Skeletal muscle satellite cell (primary cell): ENCODE measurements around the gene MEGF9.

Experiments used
- H3K27me3 ChIP-seq: 2 replicates; pipeline ENCODE4 v1.7.0; 2013; ENCODE audit warnings: low read length; ENCODE audit not compliant: control insufficient read depth, insufficient read depth
- H3K36me3 ChIP-seq: 2 replicates; pipeline ENCODE4 v1.7.0; 2013; ENCODE audit warnings: mild to moderate bottlenecking, control low read depth, low read length; ENCODE audit not compliant: insufficient read depth
- H3K4me1 ChIP-seq: 2 replicates; pipeline ENCODE4 v1.7.0; 2013; ENCODE audit warnings: low read length; ENCODE audit not compliant: control insufficient read depth, insufficient read depth
- H3K4me2 ChIP-seq: 2 replicates; pipeline ENCODE4 v1.7.0; 2013; ENCODE audit warnings: mild to moderate bottlenecking, low read length
- H3K4me3 ChIP-seq: 2 replicates; pipeline ENCODE4 v1.7.0; 2013; ENCODE audit warnings: low read length
- H3K9ac ChIP-seq: 2 replicates; pipeline ENCODE4 v1.7.0; 2013; ENCODE audit warnings: mild to moderate bottlenecking, low read depth, low read length, moderate library complexity
- H3K9me3 ChIP-seq: replicated peaks from 2 replicates; pipeline ENCODE4 v1.7.0; 2013; ENCODE audit warnings: mild to moderate bottlenecking, control low read depth, low read length

The MEGF9 gene

DNA sequence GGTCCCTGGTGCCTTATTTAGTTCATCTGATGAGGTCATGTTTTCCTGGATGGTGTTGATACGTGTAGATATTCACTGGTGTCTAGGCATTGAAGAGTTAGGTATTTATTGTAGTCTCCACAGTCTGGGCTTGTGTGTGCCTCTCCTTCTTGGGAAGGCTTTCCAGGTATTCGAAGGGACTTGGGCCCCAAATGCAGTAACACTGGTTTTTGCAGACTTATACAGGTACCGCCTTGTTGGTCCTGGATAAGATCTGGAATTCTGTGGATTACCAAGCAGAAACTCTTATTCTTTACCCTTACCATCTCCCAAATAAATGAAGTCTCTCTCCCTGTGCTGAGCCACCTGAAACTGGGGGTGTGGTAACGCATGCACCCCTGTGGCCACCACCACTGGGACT, 34.1 kb downstream of the MEGF9 start:
- Histone ChIP-seq H3K4me2 (no peak overlapping the region), H3K4me1 (peaks cover 13% of the 10 kb centered on the region), H3K4me3 (no peak overlapping the region), H3K9ac (no peak overlapping the region), H3K27me3 (no peaks in the 10 kb centered on the region), H3K36me3 (no peaks in the 10 kb centered on the region), H3K9me3 (no peaks in the 10 kb centered on the region)

DNA sequence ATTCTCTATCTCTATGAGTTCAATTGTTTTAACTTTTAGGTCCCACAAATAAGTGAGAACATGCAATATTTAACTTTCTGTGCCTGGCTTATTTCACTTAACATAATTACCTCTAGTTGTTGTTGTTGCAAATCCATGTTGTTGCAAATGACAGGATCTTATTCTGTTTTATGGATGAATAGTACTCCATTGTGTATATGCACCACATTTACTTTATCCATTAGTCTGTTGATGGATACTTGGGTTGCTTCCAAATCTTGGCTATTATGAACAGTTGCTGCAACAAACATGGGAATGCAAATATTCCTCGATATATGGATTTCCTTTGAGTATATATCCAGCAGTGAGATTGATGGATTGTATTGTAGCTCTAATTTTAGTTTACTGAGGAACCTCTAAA, 36.3 kb downstream of the MEGF9 start:
- Histone ChIP-seq H3K4me3 (no peak overlapping the region), H3K27me3 (no peaks in the 10 kb centered on the region), H3K4me1 (no peaks in the 10 kb centered on the region), H3K9ac (no peak overlapping the region), H3K36me3 (no peaks in the 10 kb centered on the region), H3K4me2 (no peak overlapping the region), H3K9me3 (no peaks in the 10 kb centered on the region)

DNA sequence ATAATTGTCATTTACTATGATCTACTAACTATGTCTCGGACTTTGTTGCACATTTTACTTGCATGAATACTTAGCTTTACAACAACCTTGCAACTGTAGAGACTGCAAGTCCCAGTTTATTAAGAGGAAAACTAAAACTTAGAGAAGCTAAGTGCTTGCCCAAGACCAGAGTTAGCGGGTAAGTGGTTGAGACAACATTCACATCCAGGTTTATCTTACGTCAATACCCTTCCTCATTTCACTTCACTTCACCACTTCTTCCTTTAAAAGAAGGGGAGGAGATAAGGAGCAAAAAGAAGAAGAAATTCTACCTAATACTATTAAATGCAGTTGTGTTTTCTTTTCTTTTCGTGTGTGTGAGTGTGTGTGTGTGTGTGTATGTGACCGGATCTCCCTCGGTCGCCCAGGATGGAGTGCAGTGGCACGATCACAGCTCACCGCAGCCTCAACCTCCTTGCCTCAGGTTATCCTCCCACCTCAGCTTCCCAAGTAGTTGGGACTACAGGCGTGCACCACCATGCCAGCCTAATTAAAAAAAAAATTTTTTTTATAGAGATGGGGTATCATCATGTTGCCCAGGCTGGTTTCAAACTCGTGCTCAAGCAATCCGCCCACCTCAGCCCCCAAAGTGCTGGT, 37.4 kb downstream of the MEGF9 start:
- Histone ChIP-seq H3K9ac (no peak overlapping the region), H3K9me3 (no peaks in the 10 kb centered on the region), H3K36me3 (no peaks in the 10 kb centered on the region), H3K4me1 (no peaks in the 10 kb centered on the region), H3K4me3 (no peak overlapping the region), H3K27me3 (no peaks in the 10 kb centered on the region), H3K4me2 (no peak overlapping the region)

- no peak overlapping the region for H3K9ac ChIP-seq
- H3K9me3 ChIP-seq, result no peaks in the 10 kb centered on the region
- no peak overlapping the region for H3K4me2 ChIP-seq
- H3K36me3 ChIP-seq, result no peaks in the 10 kb centered on the region
- H3K4me3 ChIP-seq, result no peak overlapping the region
- H3K4me1 ChIP-seq, result no peaks in the 10 kb centered on the region
- no peaks in the 10 kb centered on the region for H3K27me3 ChIP-seq
Observed at GRCh38 chr9:120668399-120668798, 45.9 kb downstream of the MEGF9 start.

- no peak overlapping the region for H3K9ac ChIP-seq
- H3K4me2 ChIP-seq, result no peak overlapping the region
- H3K4me1 ChIP-seq, result no peaks in the 10 kb centered on the region
- H3K27me3 ChIP-seq, result no peaks in the 10 kb centered on the region
- H3K4me3 ChIP-seq, result no peak overlapping the region
- H3K9me3 ChIP-seq, result no peaks in the 10 kb centered on the region
- H3K36me3 ChIP-seq, result no peaks in the 10 kb centered on the region
Observed at GRCh38 chr9:120663950-120664349, 50.3 kb downstream of the MEGF9 start.

DNA sequence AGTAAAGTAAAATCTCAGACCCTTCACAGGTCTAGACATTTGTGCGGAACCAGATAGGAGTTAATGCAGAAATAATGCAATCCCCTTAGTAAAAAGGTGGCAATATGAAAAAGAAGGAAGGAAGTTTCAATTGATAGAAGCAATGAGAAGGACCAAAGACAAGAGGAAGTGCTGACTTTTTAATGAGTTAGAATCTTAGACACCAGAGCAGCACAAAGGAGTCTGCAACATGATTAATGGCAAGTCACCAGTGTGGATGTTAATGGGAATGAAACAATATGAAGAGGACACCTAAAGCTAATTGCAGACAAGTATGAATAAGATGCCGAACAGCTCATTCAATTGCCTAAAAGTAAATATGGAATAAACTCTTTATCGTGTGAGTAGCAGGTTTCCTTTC, 50.9 kb downstream of the MEGF9 start:
- Histone ChIP-seq H3K4me1 (no peaks in the 10 kb centered on the region), H3K36me3 (no peaks in the 10 kb centered on the region), H3K4me3 (no peak overlapping the region), H3K4me2 (no peak overlapping the region), H3K9ac (no peak overlapping the region), H3K9me3 (no peaks in the 10 kb centered on the region), H3K27me3 (no peaks in the 10 kb centered on the region)

- Histone ChIP-seq H3K9me3 (no peaks in the 10 kb centered on the region), H3K27me3 (no peaks in the 10 kb centered on the region), H3K36me3 (no peaks in the 10 kb centered on the region), H3K4me2 (no peak overlapping the region), H3K4me1 (no peaks in the 10 kb centered on the region), H3K9ac (no peak overlapping the region), H3K4me3 (no peak overlapping the region)
Observed at GRCh38 chr9:120662513-120662912, 51.8 kb downstream of the MEGF9 start.

- Histone ChIP-seq H3K36me3 (no peaks in the 10 kb centered on the region), H3K4me1 (no peaks in the 10 kb centered on the region), H3K4me2 (no peak overlapping the region), H3K4me3 (no peak overlapping the region), H3K27me3 (no peaks in the 10 kb centered on the region), H3K9ac (no peak overlapping the region), H3K9me3 (no peaks in the 10 kb centered on the region)
Observed at GRCh38 chr9:120659676-120660075, 54.6 kb downstream of the MEGF9 start.

GRCh38 chr9:120659209-120659608, 55.1 kb downstream of the MEGF9 start:
- no peak overlapping the region for H3K4me2 ChIP-seq
- H3K9me3 ChIP-seq, result no peaks in the 10 kb centered on the region
- no peak overlapping the region for H3K9ac ChIP-seq
- H3K4me1 ChIP-seq, result no peaks in the 10 kb centered on the region
- H3K4me3 ChIP-seq, result no peak overlapping the region
- H3K27me3 ChIP-seq, result no peaks in the 10 kb centered on the region
- H3K36me3 ChIP-seq, result no peaks in the 10 kb centered on the region

DNA sequence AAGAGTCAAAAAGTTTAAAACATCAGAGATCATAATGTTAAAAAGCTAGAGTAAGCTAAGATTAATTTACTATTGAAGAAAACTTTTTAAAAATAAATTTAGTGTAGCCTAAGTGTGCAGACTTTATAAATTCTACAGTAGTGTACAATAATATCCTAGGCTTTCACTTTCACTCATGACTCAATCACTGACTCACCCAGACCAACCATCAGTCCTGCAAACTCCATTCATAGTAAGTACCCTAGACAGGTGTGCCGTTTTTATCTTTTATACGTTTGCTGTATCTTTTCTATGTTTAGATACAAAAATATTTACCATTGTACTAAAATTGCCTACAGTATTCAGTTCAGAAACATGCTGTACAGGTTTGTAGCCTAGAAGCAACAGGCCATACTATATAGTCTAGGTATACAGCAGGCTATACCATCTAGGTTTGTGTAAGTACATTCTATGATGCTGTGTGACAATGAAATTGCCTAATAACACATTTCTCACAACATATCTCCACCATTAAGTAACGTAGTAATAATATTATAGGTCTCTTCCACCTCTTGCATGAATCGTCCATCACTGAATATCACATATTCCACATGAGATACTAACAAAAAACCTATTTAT, 59.2 kb downstream of the MEGF9 start:
- no peak overlapping the region for H3K9ac ChIP-seq
- H3K4me3 ChIP-seq, result no peak overlapping the region
- no peaks in the 10 kb centered on the region for H3K9me3 ChIP-seq
- H3K4me1 ChIP-seq, result peaks cover 5% of the 10 kb centered on the region
- H3K27me3 ChIP-seq, result no peaks in the 10 kb centered on the region
- no peak overlapping the region for H3K4me2 ChIP-seq
- H3K36me3 ChIP-seq, result no peaks in the 10 kb centered on the region

DNA sequence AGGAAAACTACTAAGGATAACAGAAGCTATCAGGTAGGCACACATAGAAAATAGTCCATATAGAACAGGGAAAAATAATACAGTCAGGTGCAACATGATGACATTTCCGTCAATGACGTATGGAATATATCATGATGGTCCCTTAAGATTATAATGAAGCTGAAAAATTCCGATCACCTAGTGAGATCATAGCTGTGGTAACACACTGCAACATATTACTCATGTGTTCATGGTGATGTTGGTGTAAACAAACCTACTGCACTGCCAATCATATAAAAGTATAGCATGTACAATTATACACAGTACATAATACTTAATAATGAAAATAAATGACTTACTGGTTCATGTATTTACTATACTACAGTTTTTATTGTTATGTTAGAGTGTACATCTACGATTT, 60.0 kb downstream of the MEGF9 start:
- Histone ChIP-seq H3K36me3 (no peaks in the 10 kb centered on the region), H3K27me3 (no peaks in the 10 kb centered on the region), H3K4me3 (no peak overlapping the region)

GRCh38 chr9:120653762-120654161, 60.5 kb downstream of the MEGF9 start:
- Histone ChIP-seq H3K4me2 (no peak overlapping the region), H3K4me1 (peaks cover 5% of the 10 kb centered on the region), H3K9me3 (no peaks in the 10 kb centered on the region), H3K9ac (no peak overlapping the region), H3K36me3 (no peaks in the 10 kb centered on the region), H3K27me3 (no peaks in the 10 kb centered on the region), H3K4me3 (no peak overlapping the region)

More for the DNA sequence above, 60.0 kb downstream of the MEGF9 start:
- H3K9me3 ChIP-seq, result no peaks in the 10 kb centered on the region
- no peak overlapping the region for H3K9ac ChIP-seq
- no peak overlapping the region for H3K4me2 ChIP-seq
- peaks cover 5% of the 10 kb centered on the region for H3K4me1 ChIP-seq
